MM.1S (cell line): ENCODE results near the gene PTPRG.

Experiments
- CTCF ChIP-seq: fragments of 300-600 bp; sonication (generic); IDR thresholded peaks from 2 replicates; pipeline ENCODE4 v1.5.1; 2016; ENCODE audit warnings: antibody characterized with exemption, low read length, mixed read lengths
- EZH2 ChIP-seq: fragments of 300-600 bp; sonication (generic); optimal IDR thresholded peaks from 2 replicates; pipeline ENCODE3; 2017; ENCODE audit warnings: low read depth, mild to moderate bottlenecking, antibody characterized with exemption, low read length, mixed read lengths
- EZH2phosphoT487 ChIP-seq: fragments of 300-600 bp; sonication (generic); IDR thresholded peaks from 2 replicates; pipeline ENCODE4 v1.6.1; 2018; ENCODE audit warnings: antibody characterized with exemption, low read length

DNA sequence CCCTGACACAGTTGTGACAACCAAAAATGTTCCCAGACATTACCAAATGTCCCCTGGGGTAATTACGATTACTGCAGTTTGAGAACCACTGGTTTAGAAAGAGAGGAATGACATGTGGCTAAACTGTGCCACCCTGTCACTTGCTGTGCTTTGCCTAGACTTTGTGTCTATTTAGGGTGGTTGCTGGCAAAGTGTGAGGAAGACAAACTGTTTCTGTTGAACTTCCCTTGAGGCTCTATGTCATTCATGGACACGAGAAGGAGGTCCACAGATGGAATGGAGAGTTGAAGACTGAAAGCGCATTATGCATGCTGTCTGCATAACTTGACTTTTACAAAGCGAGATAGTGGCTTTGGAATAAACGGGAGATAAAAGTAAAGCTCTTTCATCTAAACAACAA is 495.3 kb downstream of the PTPRG start:
- no peak for TF ChIP-seq CTCF
- no peak for TF ChIP-seq EZH2
- TF ChIP-seq EZH2phosphoT487 = no peak
